Kidney epithelial cell (primary cell): Measurements from ENCODE around the gene GSC2. TPM values are rescaled to one million over a fixed set of nuclear protein-coding genes. Genes with fewer than 3 reads are reported as not detected.

Experiments
- DNase-seq: peaks from one replicate; pipeline ENCODE4 v3.0.0-alpha.2; 2010; ENCODE audit warnings: low read depth
- H3K27me3 ChIP-seq: 2 replicates; pipeline ENCODE4 v1.6.0; 2011; ENCODE audit warnings: low read length; ENCODE audit not compliant: control insufficient read depth, insufficient read depth
- H3K36me3 ChIP-seq: 2 replicates; pipeline ENCODE4 v1.5.1; 2011; ENCODE audit warnings: low read length; ENCODE audit not compliant: control insufficient read depth, insufficient read depth
- H3K4me3 ChIP-seq: 2 replicates; pipeline ENCODE4 v1.5.1; 2011; ENCODE audit warnings: low read depth, mild to moderate bottlenecking, control low read depth, low read length
- CTCF ChIP-seq: IDR thresholded peaks from 2 replicates; pipeline ENCODE4 v1.5.1; 2011; ENCODE audit warnings: mild to moderate bottlenecking, moderate library complexity, low read length, control low read depth, inconsistent platforms; ENCODE audit not compliant: insufficient read depth, poor library complexity, severe bottlenecking
- total RNA-seq: library from RNA; depleted of rRNA; stranded (reverse); fragments of >200 nt; gene quantifications from 2 replicates; pipeline ENCODE4 v1.2.3, GENCODE V29; 2015

GSC2 gene
- total RNA-seq, 1 donor from 2014 or later, result not detected

GRCh38 chr22:19169947-19170318 is 19.8 kb upstream of the GSC2 start:
- Histone ChIP-seq H3K27me3 (peaks cover 41% of the 10 kb centered on the region), H3K4me3 (no peak overlapping the region), H3K36me3 (no peaks in the 10 kb centered on the region)
- no peak for TF ChIP-seq CTCF
- DNase-seq, result no peak

GRCh38 chr22:19169002-19169946 is 19.2 kb upstream of the GSC2 start:
- Histone ChIP-seq H3K36me3 (no peaks in the 10 kb centered on the region), H3K27me3 (peaks cover 41% of the 10 kb centered on the region), H3K4me3 (peak overlapping the region; percentile 9)
- no peak for TF ChIP-seq CTCF
- DNase-seq, result no peak

- TF ChIP-seq CTCF, result no peak
- Histone ChIP-seq H3K27me3 (peaks cover 41% of the 10 kb centered on the region), H3K36me3 (no peaks in the 10 kb centered on the region), H3K4me3 (no peak overlapping the region)
- DNase-seq, result no peak
These were observed 18.2 kb upstream of the GSC2 start for GRCh38 chr22:19168088-19168890.

- no peak for DNase-seq
- TF ChIP-seq CTCF, result no peak
- no peaks in the 10 kb centered on the region for H3K36me3 ChIP-seq
- peaks cover 41% of the 10 kb centered on the region for H3K27me3 ChIP-seq
- no peak overlapping the region for H3K4me3 ChIP-seq
These were observed 17.2 kb upstream of the GSC2 start for GRCh38 chr22:19167106-19167869.

- no peaks in the 10 kb centered on the region for H3K36me3 ChIP-seq
- H3K4me3 ChIP-seq, result no peak overlapping the region
- TF ChIP-seq CTCF, result no peak
- no peak for DNase-seq
- H3K27me3 ChIP-seq, result peaks cover 44% of the 10 kb centered on the region
These were observed 16.3 kb upstream of the GSC2 start for GRCh38 chr22:19166421-19166820.
